HFFc6 (cell line): Measurements from ENCODE around the gene MT2A. TPM values are rescaled to one million over a fixed set of nuclear protein-coding genes. Genes with fewer than 3 reads are reported as not detected.
A peak's percentile ranks its signal among the peaks of the same experiment; 100 is the strongest.

Source experiments
- DNase-seq: peaks from one replicate; pipeline ENCODE4 v3.0.0-alpha.2; 2018
- H3K27ac Mint-ChIP-seq: 2 replicates; pipeline ENCODE4 v1.8.0; 2020; ENCODE audit warnings: mild to moderate bottlenecking, mixed read lengths
- H3K27me3 Mint-ChIP-seq: 2 replicates; pipeline ENCODE4 v1.8.0; 2021; ENCODE audit warnings: mild to moderate bottlenecking, moderate library complexity, mixed read lengths; ENCODE audit not compliant: insufficient read depth
- H3K36me3 Mint-ChIP-seq: 2 replicates; pipeline ENCODE4 v1.8.0; 2021; ENCODE audit warnings: low read depth, mixed read lengths
- H3K4me1 Mint-ChIP-seq: 2 replicates; pipeline ENCODE4 v1.8.0; 2020; ENCODE audit warnings: low read depth, mixed read lengths
- H3K4me3 Mint-ChIP-seq: 2 replicates; pipeline ENCODE4 v1.8.0; 2020; ENCODE audit warnings: mild to moderate bottlenecking, moderate library complexity, mixed read lengths
- H3K9me3 Mint-ChIP-seq: 2 replicates; pipeline ENCODE4 v1.8.0; 2020; ENCODE audit warnings: mild to moderate bottlenecking, mixed read lengths
- total RNA-seq, 6 experiments: library from RNA; stranded (reverse); fragmentation: NEBNext Ultra II Directional; extraction: Animal tissue kit (Norgen Biotek cat#: 25700); gene quantifications; 2 replicates in 1 of 6; 3 replicates in 5 of 6; pipeline ENCODE4 v1.2.3, GENCODE V29; 2021
- TF ChIP-seq, protein P1 (sequence below): fragments of 200-600 bp; sonication (generic); IDR thresholded peaks from 2 replicates; pipeline ENCODE4 v1.5.0; 2021; ENCODE audit warnings: antibody characterized with exemption, mild to moderate bottlenecking

MT2A gene
- total RNA-seq, 6 experiments from 2014 or later: 623 to 1,524 (median 1,044) TPM

DNA sequence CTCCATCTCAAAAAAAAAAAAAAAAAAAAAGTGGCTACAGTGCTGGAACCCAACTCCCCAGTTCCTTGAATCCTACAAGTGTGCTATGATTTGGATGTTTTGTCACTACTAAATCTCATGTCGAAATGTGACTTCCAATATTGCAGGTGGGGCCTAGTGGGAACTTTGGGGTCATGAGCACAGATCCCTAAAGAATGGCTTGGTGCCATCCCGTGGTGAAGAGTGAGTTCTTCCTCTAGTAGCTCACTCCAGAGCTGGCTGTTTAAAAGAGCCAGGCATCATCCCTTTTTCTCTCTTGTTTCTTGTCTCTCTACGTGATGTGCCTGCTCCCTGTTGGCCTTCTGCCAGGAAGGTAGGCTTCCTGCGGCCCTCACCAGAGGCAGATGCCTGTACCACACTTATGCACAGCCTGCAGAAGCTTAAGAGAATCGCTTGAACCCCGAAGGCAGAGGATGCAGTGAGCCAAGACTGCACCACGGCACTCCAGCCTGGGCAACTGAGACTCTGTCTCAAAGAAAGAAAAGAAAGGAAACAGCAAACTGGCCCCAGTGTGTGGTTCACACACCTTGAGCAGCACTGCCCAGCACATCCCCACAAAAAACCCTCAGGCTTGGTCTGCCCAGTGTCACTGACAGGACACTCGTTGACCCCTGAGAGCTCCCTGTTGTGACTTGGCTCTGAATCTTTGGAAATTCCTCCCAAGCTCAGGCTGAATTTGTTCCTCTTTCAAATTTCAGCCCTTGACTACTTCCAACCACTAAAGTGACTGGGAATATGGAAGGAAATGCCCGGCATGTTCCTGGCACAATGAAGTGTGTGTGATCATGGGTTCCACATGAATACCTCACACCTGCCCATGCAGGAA lies 20.3 kb downstream of the MT2A start:
- Mint-ChIP-seq H3K27me3 (peaks cover 6% of the 10 kb centered on the region), H3K4me1 (peaks cover 38% of the 10 kb centered on the region), H3K9me3 (no peaks in the 10 kb centered on the region), H3K36me3 (peaks cover 18% of the 10 kb centered on the region; the same call in 1 of the 2 replicates), H3K27ac (no peak overlapping the region), H3K4me3 (no peak overlapping the region)
- no peak for DNase-seq
- TF ChIP-seq, protein P1, sequence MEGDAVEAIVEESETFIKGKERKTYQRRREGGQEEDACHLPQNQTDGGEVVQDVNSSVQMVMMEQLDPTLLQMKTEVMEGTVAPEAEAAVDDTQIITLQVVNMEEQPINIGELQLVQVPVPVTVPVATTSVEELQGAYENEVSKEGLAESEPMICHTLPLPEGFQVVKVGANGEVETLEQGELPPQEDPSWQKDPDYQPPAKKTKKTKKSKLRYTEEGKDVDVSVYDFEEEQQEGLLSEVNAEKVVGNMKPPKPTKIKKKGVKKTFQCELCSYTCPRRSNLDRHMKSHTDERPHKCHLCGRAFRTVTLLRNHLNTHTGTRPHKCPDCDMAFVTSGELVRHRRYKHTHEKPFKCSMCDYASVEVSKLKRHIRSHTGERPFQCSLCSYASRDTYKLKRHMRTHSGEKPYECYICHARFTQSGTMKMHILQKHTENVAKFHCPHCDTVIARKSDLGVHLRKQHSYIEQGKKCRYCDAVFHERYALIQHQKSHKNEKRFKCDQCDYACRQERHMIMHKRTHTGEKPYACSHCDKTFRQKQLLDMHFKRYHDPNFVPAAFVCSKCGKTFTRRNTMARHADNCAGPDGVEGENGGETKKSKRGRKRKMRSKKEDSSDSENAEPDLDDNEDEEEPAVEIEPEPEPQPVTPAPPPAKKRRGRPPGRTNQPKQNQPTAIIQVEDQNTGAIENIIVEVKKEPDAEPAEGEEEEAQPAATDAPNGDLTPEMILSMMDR: no peak

DNA sequence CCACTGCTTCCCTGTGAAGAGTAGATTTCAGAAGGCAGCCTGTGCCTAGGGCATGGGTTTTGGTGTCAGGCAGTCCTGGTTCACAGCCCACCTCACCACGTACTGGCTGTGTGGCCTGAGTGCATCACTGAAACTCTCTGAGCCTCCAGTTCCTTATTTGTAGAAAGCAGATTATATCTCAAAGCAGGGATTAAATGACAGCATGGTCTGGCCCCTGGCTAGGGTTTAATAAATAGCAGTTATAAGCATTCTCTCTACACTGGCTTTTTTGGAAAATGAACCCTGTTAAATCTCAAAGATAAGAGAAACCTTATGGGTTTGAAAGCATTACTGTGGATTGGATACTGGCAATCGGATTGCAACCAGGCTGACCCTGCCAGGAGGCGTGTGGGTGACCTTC lies 21.1 kb downstream of the MT2A start:
- peaks cover 14% of the 10 kb centered on the region for H3K27me3 Mint-ChIP-seq
- no peak overlapping the region for H3K27ac Mint-ChIP-seq
- no peak for DNase-seq
- peaks cover 38% of the 10 kb centered on the region for H3K4me1 Mint-ChIP-seq
- TF ChIP-seq, protein P1: no peak
- H3K9me3 Mint-ChIP-seq: no peaks in the 10 kb centered on the region
- no peak overlapping the region for H3K4me3 Mint-ChIP-seq
- peaks cover 18% of the 10 kb centered on the region; the same call in 1 of the 2 replicates for H3K36me3 Mint-ChIP-seq

DNA sequence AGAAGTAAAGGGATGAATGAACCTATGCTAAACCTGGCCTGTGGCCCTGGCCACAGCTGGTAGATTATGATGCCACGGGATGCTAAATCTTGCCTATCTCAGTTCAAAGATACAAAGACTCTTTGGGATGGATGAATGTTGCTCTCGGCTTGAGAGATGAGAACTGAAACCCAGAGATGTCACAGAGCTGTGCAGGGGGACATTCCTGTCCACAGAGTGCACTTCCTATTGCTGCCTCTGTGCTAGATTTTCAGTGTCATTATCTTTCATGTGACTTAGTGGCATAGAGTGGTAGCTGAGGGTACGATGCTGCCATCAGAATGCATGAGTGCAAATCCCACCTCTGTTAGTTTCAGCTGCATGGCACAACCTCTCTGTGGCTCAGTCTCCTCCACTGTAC lies 21.8 kb downstream of the MT2A start:
- no peak overlapping the region for H3K4me3 Mint-ChIP-seq
- TF ChIP-seq, protein P1: no peak
- H3K9me3 Mint-ChIP-seq: no peaks in the 10 kb centered on the region
- no peak overlapping the region for H3K27ac Mint-ChIP-seq
- no peak for DNase-seq
- peaks cover 18% of the 10 kb centered on the region; the same call in 1 of the 2 replicates for H3K36me3 Mint-ChIP-seq
- peaks cover 39% of the 10 kb centered on the region for H3K4me1 Mint-ChIP-seq
- peaks cover 20% of the 10 kb centered on the region for H3K27me3 Mint-ChIP-seq

DNA sequence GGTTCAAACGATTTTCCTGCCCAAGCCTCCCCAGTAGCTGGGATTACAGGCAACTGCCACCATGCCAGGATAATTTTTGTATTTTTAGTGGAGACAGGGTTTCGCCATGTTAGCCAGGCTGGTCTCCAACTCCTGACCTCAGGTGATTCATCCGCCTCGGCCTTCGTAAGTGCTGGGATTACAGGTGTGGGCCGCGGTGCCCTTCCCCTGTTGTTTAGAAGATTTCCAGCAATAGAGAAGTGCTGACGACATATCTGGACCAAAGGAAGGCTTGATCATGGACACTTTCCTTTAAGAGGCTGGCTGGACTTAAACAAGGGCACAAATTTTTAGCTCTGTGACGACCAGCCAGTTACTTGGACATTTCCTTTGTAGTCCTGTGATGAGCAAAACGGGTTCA lies 22.8 kb downstream of the MT2A start:
- TF ChIP-seq, protein P1: no peak
- Mint-ChIP-seq H3K36me3 (peaks cover 12% of the 10 kb centered on the region; the same call in 1 of the 2 replicates), H3K27me3 (peaks cover 23% of the 10 kb centered on the region), H3K4me3 (no peak overlapping the region), H3K4me1 (peaks cover 32% of the 10 kb centered on the region), H3K27ac (no peak overlapping the region), H3K9me3 (no peaks in the 10 kb centered on the region)
- no peak for DNase-seq

DNA sequence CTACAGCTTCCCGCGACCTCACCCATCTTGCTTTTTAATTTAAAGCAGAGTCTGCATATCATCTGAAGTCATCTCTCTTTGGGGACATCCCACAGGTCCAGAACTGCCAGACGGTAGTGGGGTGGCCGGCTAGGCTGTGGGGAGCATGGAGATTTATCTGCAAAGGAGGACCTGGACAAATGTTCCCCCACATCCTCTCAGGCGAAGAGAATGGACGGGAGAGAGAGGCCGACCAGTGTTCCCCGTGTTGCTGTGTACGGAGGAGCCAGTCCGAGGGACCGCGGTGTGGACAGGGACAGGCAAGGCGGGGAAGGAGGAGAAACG lies 23.4 kb downstream of the MT2A start:
- Mint-ChIP-seq H3K4me3 (peak overlapping the region; percentile 84), H3K4me1 (peaks cover 29% of the 10 kb centered on the region)

More for the DNA sequence above, 23.4 kb downstream of the MT2A start:
- H3K27ac Mint-ChIP-seq: no peak overlapping the region
- DNase-seq: no peak
- peaks cover 28% of the 10 kb centered on the region for H3K27me3 Mint-ChIP-seq
- no peaks in the 10 kb centered on the region for H3K9me3 Mint-ChIP-seq
- peaks cover 6% of the 10 kb centered on the region; the same call in 1 of the 2 replicates for H3K36me3 Mint-ChIP-seq
- TF ChIP-seq, protein P1: no peak
